Measurements from ENCODE around the gene YBX1.
"Not testable (repeated sequence)": the region's sequence is repeated elsewhere in the genome, so short reads cannot be mapped to it uniquely, and the experiment has no call there.

The YBX1 gene

GRCh38 chr1:42751511-42752070 is 69.4 kb downstream of the YBX1 start:
- DNase-seq: not testable (repeated sequence)

GRCh38 chr1:42752284-42752683 is 70.1 kb downstream of the YBX1 start:
- no peak for DNase-seq

GRCh38 chr1:42753070-42753469 is 70.9 kb downstream of the YBX1 start:
- no peak for DNase-seq

Data from bone marrow (tissue), 2 donors.